Astrocyte of the hippocampus (primary cell): ENCODE measurements around the gene DIPK1C.

Experiments
- DNase-seq: peaks from one replicate; pipeline ENCODE4 v3.0.0; 2011; ENCODE audit warnings: low read depth, low spot score

DIPK1C gene

DNA sequence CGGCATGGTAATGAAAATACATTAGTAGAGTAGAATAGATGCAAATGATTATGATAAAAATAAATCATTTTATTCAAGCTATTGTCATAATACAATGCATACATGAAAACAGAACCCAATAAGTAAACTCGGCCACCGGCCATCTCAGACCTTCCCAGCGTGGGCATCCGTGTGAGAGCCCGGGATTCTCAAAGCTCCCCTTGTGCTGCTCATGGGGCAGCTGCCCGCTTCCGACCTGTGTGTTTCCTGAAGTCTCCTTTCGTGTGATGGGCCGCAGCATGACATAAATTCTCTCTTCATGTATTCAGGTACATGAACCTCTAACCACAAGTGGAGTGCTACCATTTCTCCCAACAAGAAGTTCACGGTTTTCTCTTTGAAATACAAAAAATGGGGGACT is 25.6 kb upstream of the DIPK1C start:
- no peak for DNase-seq

GRCh38 chr18:74480149-74480651 is 23.1 kb upstream of the DIPK1C start:
- DNase-seq: no peak

DNA sequence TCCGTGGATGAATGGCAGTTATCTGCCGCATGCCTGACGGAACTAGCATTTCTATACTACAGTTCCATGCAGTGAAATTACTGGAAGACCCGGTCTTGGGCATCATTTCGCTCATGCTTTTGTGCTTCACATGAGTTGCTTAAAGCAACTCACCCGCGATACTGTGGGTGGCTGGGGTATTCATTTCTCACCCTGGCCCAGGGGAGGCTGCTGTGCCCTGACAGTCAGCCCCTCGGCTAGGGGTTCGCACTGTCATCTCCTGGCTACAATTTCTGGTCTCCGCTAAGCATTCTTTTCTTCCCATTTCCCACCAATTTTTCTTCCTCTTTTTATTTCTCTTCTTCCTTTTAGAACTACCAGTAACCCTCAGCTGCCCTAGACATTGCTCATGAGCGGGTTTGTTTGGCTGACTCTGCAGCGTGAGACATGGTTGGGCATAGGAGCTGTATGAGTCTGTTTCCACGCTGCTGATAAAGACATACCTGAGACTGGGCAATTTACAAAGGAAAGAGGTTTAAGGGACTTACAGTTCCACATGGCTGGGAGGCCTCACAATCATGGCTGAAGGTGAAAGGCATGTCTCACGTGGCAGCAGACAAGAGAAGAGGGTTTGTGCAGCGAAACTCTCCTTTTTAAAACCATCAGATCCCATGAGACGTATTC is 22.5 kb upstream of the DIPK1C start:
- no peak for DNase-seq

GRCh38 chr18:74478880-74479279 is 21.8 kb upstream of the DIPK1C start:
- no peak for DNase-seq

DNA sequence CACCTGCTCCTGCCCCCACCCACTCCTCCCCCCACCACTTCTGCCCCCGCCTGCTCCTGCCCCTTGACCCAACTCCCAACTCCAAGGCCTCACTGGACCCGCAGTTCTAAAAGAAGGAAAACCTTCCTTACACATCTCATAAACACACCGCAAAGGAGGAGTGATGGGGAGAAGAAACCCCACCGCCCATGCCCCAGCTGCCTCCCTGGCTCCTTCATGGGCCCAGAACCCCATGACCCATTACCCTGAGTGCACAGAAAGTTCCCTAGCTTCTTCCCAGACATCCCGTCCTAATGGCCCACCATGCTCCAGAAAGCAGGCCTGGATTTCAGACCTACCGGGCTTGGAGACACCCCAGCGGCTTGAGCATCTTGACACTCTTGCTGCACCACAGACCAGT is 21.2 kb upstream of the DIPK1C start:
- DNase-seq: no peak

DNA sequence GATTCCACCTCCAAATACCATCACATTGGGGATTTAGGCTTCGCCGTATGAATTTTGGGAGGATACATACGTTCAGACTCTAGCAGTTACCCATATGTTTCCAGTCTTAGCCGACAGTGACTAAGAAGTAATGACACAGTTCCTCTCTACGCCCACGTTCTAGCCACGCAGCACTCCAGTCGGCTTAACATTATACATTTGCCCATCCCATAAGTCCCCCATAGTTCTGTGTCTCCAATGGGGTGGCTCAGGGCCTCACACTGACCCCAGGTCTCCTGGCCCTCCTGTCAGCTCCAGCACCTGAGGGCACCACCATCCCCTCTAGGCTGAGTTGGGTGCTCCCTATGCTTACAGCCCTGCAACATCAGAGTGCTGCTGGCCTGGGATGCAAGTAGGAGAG is 20.7 kb upstream of the DIPK1C start:
- no peak for DNase-seq

DNA sequence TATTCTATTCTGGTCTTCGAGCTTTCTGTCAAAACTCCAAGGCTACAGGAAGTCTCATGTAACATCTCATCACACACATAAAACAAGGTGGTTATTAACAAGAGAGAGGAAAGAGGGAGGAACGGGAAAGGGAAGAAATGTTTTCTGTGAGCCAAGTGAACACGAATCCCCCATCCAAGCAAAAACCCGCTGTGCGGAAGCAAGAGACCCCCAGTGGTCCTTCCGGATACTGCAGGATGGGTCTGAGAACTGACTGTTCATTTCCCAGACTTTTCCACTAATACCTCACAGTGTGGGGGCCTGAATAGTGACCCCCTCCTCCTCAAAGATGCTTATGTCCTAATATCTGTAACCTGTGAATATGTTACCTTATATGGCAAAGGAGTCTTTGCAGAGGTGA is 19.0 kb upstream of the DIPK1C start:
- peak; percentile 54 for DNase-seq

GRCh38 chr18:74473976-74474640 is 17.0 kb upstream of the DIPK1C start:
- DNase-seq: no peak

- no peak for DNase-seq
These were observed 15.2 kb upstream of the DIPK1C start for GRCh38 chr18:74472312-74472711.

DNA sequence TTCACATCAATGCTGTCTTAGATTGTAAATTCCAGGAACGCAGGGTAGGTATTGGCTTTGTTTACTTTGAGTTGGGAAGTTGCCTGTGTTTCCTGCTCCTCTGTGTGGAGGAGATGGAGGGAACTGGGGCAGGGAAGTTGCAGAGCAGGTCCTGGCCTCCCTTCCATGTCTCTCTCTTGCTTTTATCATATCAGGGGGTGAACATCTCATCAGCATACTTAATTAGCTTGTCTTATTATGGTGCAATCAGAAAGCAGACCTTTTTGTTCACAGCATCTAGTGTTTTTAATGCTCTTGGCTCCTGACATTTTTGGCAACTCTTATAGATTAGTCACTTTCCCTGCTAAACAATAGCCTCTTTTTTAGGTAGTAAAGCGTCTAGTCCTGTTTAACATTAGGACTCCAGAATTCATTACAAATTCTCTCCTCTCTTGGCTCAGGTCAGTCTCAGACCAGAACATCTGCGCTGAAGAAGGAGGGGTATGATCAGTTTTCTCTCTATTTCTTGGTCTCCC is 11.5 kb upstream of the DIPK1C start:
- peak; percentile 75 for DNase-seq

GRCh38 chr18:74465775-74466174 is 8.7 kb upstream of the DIPK1C start:
- DNase-seq: no peak

DNA sequence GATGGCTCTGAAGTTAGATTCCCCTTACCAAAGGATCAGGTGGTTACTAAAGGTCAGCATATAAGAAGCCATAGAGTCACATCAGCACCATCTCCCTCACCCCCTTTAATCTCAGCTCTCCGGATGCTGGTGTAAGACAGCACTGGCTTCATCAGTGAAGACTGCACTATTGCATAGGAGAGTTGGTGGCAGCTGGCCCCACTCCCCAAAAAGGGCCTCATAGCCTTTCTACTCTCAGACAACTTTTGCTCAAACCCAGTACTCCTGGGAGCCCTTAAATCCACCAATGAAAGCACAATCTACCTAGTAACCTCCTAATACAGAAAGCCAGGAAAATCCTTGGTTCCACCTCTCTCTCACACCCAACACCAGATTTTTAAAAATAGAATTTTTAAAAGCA is 6.9 kb upstream of the DIPK1C start:
- no peak for DNase-seq

GRCh38 chr18:74463254-74463653 is 6.1 kb upstream of the DIPK1C start:
- DNase-seq: no peak

DNA sequence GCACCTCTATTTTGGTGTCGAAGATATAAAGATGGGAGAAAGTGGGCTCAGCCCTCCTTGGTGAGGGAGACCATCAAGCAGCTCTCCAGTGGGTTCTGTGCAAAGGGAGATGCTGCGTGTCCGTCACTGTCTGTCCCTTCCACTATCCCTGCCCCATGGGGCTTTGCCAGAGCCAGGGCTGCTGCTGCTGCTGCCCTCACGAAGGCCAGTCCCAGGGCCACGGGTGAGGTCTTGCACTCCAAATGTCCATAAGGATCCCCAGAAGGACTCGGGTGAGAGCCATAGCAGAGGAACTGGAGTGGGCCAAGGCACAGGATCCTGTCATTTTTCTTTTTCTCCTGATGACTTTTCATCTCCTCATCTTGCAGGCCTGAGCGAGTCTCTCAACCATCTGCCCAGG is 3.7 kb upstream of the DIPK1C start:
- DNase-seq: no peak

DNA sequence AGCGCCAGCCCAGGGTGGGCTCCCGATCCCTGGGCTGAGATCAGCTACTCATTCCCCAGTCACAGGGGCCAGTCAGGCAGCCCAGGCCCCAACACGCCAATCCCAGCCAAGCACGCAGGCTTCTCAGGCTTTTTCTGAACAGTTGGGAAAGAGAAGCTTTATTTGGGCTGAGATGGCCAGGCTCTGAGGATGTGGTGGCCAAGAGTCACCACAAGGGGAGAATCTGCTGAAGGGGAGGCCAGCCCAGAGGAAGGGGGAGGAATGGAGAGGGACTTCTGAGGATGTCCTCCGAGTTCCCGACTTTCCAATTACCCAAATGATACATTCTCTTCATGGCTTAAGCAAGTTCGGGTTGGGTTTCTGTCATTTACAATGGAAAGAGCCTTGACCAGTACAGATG is 2.8 kb upstream of the DIPK1C start:
- DNase-seq: no peak

DNA sequence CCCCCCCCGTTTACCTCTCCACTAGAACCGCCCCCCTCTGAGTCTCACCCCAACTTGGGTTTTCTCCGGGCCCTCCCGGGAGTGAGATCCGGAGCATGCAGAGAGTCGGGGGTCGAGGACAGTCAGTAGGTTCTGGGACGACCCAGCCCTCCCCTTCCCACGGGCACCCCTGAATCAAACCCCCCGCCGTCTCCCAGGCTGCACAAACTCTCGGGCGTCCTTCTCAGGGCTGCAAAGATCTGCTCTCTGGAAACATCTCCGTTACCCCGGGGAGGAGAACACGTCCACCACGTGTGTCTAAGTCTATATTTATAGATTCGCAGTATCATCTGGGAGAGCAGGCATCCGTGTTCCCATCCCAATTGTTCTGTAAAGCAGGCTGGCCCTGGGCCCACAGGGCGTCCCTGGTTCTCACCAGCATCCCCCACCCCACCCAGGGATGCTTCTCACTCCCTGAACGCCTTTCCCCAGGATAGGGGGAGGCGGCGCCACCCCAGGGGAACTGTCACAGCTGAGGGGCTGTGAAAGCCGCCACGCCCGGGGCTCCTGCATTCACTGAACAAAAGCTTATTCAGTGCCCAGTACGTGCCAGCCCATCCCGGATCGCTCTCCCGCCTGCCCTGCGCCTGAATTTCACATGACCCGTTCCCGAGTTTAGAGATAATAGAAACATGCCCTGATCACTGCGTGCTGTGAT is 765 bp upstream of the DIPK1C start:
- no peak for DNase-seq

DNA sequence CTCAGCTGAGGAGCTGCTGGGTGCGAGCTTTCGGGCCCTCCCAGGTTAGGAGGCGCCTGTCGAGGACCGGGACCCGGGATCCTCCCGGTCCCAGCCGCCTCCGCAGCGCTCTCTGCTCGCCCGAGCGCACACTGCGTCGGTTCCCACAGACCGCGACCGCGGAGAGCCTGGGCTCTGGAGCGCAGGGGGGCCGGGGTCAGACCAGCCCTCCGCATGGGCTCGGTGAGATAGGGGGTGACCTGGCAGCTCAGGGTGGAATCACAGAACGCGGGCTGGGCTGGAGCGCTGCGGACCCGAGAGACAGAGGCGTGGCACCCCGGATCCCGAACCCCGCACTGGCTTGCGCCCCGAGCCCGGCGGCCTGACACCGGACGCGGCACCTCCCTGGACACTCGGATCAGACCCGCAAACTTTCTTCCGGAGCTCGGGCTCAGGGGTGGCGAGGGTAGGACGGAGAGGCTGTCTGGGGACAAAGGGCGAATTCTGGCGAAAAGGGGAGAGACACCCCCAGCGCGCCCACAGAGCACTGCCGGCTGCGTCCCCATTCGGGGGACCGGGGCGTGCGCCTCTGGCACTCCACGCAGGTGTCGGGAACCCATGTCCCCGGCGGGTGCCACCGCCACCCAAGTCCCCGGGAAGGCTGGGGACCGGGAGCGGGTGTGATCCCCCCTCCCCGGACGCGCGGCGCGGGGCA is 612 bp downstream of the DIPK1C start:
- DNase-seq: peak; percentile 48

DNA sequence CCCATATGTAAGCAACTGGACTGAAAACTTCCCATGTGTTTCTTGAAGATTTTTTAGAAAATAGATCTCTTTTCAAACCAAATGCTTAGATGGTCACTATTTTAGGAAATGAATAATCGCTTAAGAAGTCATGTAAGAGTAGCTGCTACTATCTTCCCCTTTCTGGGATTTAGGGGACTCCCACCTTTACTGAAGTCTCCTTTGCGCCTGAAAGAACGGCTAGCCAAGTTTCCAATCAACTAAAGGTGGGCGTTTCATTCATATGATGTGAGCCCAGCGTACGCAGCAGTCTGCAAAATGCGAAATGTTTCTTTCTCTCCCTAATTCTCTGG is 1.1 kb downstream of the DIPK1C start:
- no peak for DNase-seq

DNA sequence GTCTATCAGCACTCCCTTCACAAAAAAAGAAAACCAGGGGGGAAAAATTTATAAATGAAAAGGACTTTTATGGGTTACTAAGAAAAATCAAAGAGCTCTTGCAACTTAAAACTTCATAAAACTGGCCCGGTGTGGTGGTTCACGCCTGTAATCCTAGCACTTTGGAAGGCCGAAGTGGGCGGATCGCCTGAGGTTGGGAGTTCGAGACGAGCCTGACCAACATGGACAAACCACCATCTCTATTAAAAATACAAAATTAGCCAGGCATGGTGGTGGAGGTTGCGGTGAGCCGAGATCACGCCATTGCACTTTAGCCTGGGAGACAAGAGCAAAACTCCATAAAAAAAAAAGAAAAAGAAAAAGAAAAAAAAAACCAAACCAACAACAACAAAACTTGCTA is 1.7 kb downstream of the DIPK1C start:
- DNase-seq: no peak

GRCh38 chr18:74454279-74454751 is 2.8 kb downstream of the DIPK1C start:
- peak; percentile 46 for DNase-seq

GRCh38 chr18:74453642-74454198 is 3.4 kb downstream of the DIPK1C start:
- DNase-seq: no peak
